ENCODE measurements around the gene BMP5. TPM values are rescaled to one million over a fixed set of nuclear protein-coding genes. Genes with fewer than 3 reads are reported as not detected.

Gene BMP5
- total RNA-seq, 2 experiments from 2014 or later, result not detected

- no peak overlapping the region for H3K27ac Mint-ChIP-seq
- peaks cover 4% of the 10 kb centered on the region for H3K9me3 Mint-ChIP-seq
- no peak for DNase-seq
- H3K36me3 Mint-ChIP-seq (ENCODE audit: low read depth), result no peaks in the 10 kb centered on the region
- CTCF ChIA-PET, result no interaction called here
- H3K27me3 Mint-ChIP-seq (ENCODE audit: low read depth), result no peaks in the 10 kb centered on the region
- intact Hi-C loops (cut with micrococcal nuclease), result no loop called here
- no peaks in the 10 kb centered on the region for H3K4me1 Mint-ChIP-seq (ENCODE audit: low read depth)
- H3K4me3 Mint-ChIP-seq, result no peak overlapping the region
These were observed 49.9 kb downstream of the BMP5 start for GRCh38 chr6:55825402-55826051.

DNA sequence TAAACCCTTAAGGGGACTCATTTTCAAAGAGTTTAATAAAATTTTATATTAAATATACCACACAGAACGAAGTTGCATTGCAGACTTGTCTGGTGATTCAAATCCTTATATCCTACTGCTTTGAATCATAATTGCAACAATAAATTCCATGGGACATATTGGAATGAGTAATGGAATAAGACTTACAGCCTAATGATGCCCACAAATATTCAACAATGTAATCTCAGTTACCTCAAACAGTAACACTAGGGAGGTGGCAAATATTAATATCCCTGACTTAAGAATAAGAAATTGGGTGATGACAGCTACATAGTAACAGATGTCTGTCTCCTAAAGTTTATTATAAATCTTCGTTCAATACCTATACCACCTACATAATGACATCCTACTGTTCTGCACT lies 52.6 kb downstream of the BMP5 start:
- Mint-ChIP-seq H3K9me3 (peaks cover 5% of the 10 kb centered on the region), H3K4me3 (no peak overlapping the region), H3K4me1 (ENCODE audit: low read depth) (no peaks in the 10 kb centered on the region), H3K36me3 (ENCODE audit: low read depth) (no peaks in the 10 kb centered on the region), H3K27me3 (ENCODE audit: low read depth) (no peaks in the 10 kb centered on the region), H3K27ac (no peak overlapping the region)
- DNase-seq, result no peak
- CTCF ChIA-PET, result no interaction called here
- intact Hi-C loops (cut with micrococcal nuclease), result no loop called here

DNA sequence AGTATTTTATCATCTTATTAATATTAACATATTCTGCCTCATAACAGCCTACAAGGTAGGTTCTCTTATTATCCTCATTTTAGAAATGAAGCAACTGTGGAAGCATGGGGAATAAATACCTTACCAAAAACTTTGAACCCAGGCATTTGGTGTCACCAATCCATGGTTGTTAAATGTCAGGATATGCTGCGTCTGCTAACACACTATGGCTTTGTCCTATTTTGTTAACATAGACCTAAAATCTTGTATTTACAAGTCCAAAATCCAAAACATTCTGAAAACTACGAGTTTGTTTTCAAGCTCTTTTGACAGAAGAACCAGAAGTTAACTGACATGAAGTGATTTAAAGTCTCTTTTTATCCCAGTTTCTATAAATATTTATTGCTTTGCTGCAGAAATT lies 53.4 kb downstream of the BMP5 start:
- Mint-ChIP-seq H3K27ac (no peak overlapping the region), H3K4me1 (ENCODE audit: low read depth) (no peaks in the 10 kb centered on the region), H3K27me3 (ENCODE audit: low read depth) (no peaks in the 10 kb centered on the region), H3K9me3 (peaks cover 5% of the 10 kb centered on the region), H3K36me3 (ENCODE audit: low read depth) (no peaks in the 10 kb centered on the region), H3K4me3 (no peak overlapping the region)
- intact Hi-C loops (cut with micrococcal nuclease), result no loop called here
- CTCF ChIA-PET, result no interaction called here
- no peak for DNase-seq

DNA sequence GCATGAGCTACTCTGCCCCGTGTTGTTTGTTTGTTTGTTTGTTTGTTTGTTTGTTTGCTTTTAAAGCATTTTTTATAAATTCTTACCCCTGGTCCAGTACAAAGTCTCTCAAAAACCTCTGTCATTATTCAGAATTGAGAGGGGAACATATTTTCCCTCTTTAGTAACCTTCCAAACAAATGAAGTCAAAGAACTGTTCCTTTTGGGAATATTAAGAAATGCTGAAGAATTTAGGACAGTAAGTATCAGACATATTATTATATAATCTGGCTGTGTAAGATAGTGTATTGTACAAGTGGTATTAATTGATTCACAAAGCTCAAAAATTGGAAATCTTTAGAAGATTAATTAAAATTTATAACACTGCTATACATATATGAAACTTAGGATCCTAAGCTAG lies 54.7 kb downstream of the BMP5 start:
- no peaks in the 10 kb centered on the region for H3K4me1 Mint-ChIP-seq (ENCODE audit: low read depth)
- intact Hi-C loops (cut with micrococcal nuclease), result no loop called here
- CTCF ChIA-PET, result no interaction called here
- peaks cover 3% of the 10 kb centered on the region for H3K9me3 Mint-ChIP-seq
- H3K36me3 Mint-ChIP-seq (ENCODE audit: low read depth), result no peaks in the 10 kb centered on the region
- no peak overlapping the region for H3K4me3 Mint-ChIP-seq
- no peak overlapping the region for H3K27ac Mint-ChIP-seq
- no peak for DNase-seq
- H3K27me3 Mint-ChIP-seq (ENCODE audit: low read depth), result no peaks in the 10 kb centered on the region

DNA sequence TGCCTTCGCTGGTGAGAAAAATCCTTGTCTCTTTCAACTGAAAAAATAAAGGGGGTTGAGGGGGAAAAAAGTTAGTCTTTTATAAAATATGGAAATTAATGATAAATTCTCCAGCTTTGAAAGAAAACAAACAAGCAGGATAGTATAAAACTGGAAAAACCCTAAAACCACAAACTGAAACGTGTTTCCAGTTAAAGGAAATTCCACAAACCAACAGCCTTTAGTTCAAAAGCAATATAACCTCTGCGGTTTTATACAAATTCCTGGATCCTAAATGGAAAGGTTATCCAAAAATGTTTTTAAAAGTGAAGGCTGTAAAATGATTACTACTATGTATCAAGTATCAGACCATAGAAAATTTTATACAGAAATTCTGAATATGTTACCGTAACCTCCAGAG lies 55.6 kb downstream of the BMP5 start:
- Mint-ChIP-seq H3K27ac (no peak overlapping the region), H3K4me3 (no peak overlapping the region), H3K4me1 (ENCODE audit: low read depth) (no peaks in the 10 kb centered on the region), H3K27me3 (ENCODE audit: low read depth) (no peaks in the 10 kb centered on the region), H3K9me3 (peaks cover 3% of the 10 kb centered on the region), H3K36me3 (ENCODE audit: low read depth) (no peaks in the 10 kb centered on the region)
- intact Hi-C loops (cut with micrococcal nuclease), result no loop called here
- CTCF ChIA-PET, result no interaction called here
- DNase-seq, result no peak

- H3K27me3 Mint-ChIP-seq (ENCODE audit: low read depth), result no peaks in the 10 kb centered on the region
- DNase-seq, result no peak
These were observed 56.9 kb downstream of the BMP5 start for GRCh38 chr6:55818482-55818881.

GRCh38 chr6:55812509-55812908 lies 62.9 kb downstream of the BMP5 start:
- Mint-ChIP-seq H3K4me3 (no peak overlapping the region), H3K27me3 (ENCODE audit: low read depth) (no peaks in the 10 kb centered on the region), H3K9me3 (peaks cover 2% of the 10 kb centered on the region), H3K36me3 (ENCODE audit: low read depth) (no peaks in the 10 kb centered on the region), H3K27ac (no peak overlapping the region), H3K4me1 (ENCODE audit: low read depth) (no peaks in the 10 kb centered on the region)
- no peak for DNase-seq
- CTCF ChIA-PET, result no interaction called here
- intact Hi-C loops (cut with micrococcal nuclease), result no loop called here

More at GRCh38 chr6:55818482-55818881, 56.9 kb downstream of the BMP5 start:
- no peak overlapping the region for H3K4me3 Mint-ChIP-seq
- no peaks in the 10 kb centered on the region for H3K36me3 Mint-ChIP-seq (ENCODE audit: low read depth)
- peaks cover 3% of the 10 kb centered on the region for H3K9me3 Mint-ChIP-seq
- intact Hi-C loops (cut with micrococcal nuclease), result no loop called here
- H3K27ac Mint-ChIP-seq, result no peak overlapping the region
- H3K4me1 Mint-ChIP-seq (ENCODE audit: low read depth), result no peaks in the 10 kb centered on the region
- CTCF ChIA-PET, result no interaction called here

DNA sequence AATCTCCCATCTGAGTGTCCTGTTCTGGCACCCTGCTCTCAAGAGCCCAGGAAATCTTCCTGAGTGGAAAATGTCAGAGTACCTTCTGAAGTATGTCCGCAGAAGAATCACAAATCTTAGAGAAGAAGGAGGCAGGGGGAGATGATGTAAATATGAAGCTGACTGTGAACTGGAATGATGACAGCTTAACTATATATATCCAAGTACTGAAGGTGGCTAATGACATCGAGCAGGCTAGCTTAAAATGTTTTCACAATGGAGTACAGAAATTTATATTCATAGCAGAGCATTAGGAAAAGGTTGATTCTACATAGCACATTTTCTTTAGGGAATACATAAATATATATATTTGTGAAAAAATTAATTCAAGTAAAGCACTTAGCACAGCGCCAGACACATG lies 64.3 kb downstream of the BMP5 start:
- Mint-ChIP-seq H3K9me3 (no peaks in the 10 kb centered on the region), H3K4me1 (ENCODE audit: low read depth) (no peaks in the 10 kb centered on the region), H3K4me3 (no peak overlapping the region), H3K36me3 (ENCODE audit: low read depth) (no peaks in the 10 kb centered on the region), H3K27me3 (ENCODE audit: low read depth) (no peaks in the 10 kb centered on the region), H3K27ac (no peak overlapping the region)
- intact Hi-C loops (cut with micrococcal nuclease), result no loop called here
- CTCF ChIA-PET, result no interaction called here
- DNase-seq, result no peak

GRCh38 chr6:55802259-55802658 lies 73.1 kb downstream of the BMP5 start:
- H3K27me3 Mint-ChIP-seq (ENCODE audit: low read depth), result no peaks in the 10 kb centered on the region
- DNase-seq, result no peak
- CTCF ChIA-PET, result no interaction called here
- no peak overlapping the region for H3K27ac Mint-ChIP-seq
- no peaks in the 10 kb centered on the region for H3K4me1 Mint-ChIP-seq (ENCODE audit: low read depth)
- H3K9me3 Mint-ChIP-seq, result peaks cover 8% of the 10 kb centered on the region
- intact Hi-C loops (cut with micrococcal nuclease), result no loop called here
- no peaks in the 10 kb centered on the region for H3K36me3 Mint-ChIP-seq (ENCODE audit: low read depth)
- no peak overlapping the region for H3K4me3 Mint-ChIP-seq

DNA sequence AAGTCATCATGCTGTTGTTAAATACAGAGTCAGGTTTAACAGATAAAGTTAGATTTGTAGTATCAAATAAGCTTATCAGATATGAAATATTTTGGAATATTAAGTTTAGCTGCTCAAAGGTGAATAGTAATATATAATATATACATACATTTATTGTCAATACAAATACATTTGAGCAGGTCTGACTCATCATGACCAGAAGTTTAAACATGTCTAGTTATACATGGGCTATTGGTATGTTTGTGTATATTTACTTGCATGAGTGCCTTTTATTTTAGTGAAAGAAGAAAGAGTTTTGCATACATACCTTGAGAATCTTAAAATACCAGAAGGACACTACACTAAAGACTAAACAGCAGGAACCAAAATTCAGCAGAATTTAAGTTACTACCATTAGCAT lies 76.8 kb downstream of the BMP5 start:
- Mint-ChIP-seq H3K4me1 (ENCODE audit: low read depth) (no peaks in the 10 kb centered on the region), H3K36me3 (ENCODE audit: low read depth) (no peaks in the 10 kb centered on the region), H3K27ac (no peak overlapping the region), H3K27me3 (ENCODE audit: low read depth) (no peaks in the 10 kb centered on the region), H3K4me3 (no peak overlapping the region), H3K9me3 (peaks cover 4% of the 10 kb centered on the region)
- no peak for DNase-seq
- intact Hi-C loops (cut with micrococcal nuclease), result no loop called here
- CTCF ChIA-PET, result no interaction called here

GRCh38 chr6:55794136-55794812 lies 81.1 kb downstream of the BMP5 start:
- H3K4me3 Mint-ChIP-seq, result no peak overlapping the region
- no peak for DNase-seq
- no peak overlapping the region for H3K27ac Mint-ChIP-seq
- intact Hi-C loops (cut with micrococcal nuclease), result no loop called here
- H3K4me1 Mint-ChIP-seq (ENCODE audit: low read depth), result no peaks in the 10 kb centered on the region
- H3K36me3 Mint-ChIP-seq (ENCODE audit: low read depth), result no peaks in the 10 kb centered on the region
- CTCF ChIA-PET, result no interaction called here
- H3K9me3 Mint-ChIP-seq, result peaks cover 4% of the 10 kb centered on the region
- H3K27me3 Mint-ChIP-seq (ENCODE audit: low read depth), result no peaks in the 10 kb centered on the region

DNA sequence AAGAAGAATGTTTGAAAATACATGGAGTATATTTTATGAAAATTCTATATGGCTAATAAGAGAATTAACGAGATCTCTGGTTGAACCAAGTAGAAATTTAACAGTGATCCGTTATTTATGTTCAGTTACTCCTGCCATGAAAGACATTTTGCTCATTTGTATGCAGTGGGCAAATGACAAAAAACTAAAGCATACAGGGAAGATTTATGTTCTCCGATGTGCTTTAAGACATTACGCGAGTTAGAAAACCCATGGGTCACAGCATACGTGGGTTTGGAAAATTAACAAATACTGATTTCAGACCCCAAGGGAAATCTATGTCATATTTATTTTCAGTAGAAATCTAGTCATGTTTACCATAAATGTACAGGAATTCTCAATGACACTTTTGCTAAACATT lies 90.1 kb downstream of the BMP5 start:
- no peak overlapping the region for H3K27ac Mint-ChIP-seq
- H3K4me1 Mint-ChIP-seq (ENCODE audit: low read depth), result no peaks in the 10 kb centered on the region
- DNase-seq, result no peak
- CTCF ChIA-PET, result no interaction called here
- H3K9me3 Mint-ChIP-seq, result peaks cover 2% of the 10 kb centered on the region
- intact Hi-C loops (cut with micrococcal nuclease), result no loop called here
- H3K4me3 Mint-ChIP-seq, result no peak overlapping the region
- H3K27me3 Mint-ChIP-seq (ENCODE audit: low read depth), result no peaks in the 10 kb centered on the region
- no peaks in the 10 kb centered on the region for H3K36me3 Mint-ChIP-seq (ENCODE audit: low read depth)

DNA sequence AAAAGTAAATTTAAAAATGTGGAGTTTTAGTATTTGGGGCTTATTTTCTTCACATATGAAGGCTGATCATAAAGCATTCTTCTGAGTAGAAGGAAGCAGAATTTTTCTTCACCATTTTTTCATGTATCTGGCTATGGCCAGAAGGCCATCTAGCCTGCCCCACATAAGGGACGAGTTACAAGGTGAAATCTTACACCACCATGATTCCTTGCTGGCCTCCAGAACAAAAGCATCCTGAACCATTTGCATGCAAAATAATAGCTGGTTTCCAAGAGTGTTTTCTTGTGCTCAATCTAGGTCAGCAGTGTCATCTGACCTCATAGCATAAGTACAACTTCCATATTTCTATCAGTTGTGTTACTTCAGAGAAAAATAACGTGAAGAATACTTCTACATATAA lies 93.1 kb downstream of the BMP5 start:
- H3K9me3 Mint-ChIP-seq, result peaks cover 2% of the 10 kb centered on the region
- H3K4me3 Mint-ChIP-seq, result no peak overlapping the region
- H3K36me3 Mint-ChIP-seq (ENCODE audit: low read depth), result no peaks in the 10 kb centered on the region
- no peaks in the 10 kb centered on the region for H3K4me1 Mint-ChIP-seq (ENCODE audit: low read depth)
- CTCF ChIA-PET, result no interaction called here
- no peak overlapping the region for H3K27ac Mint-ChIP-seq
- intact Hi-C loops (cut with micrococcal nuclease), result no loop called here
- no peak for DNase-seq
- H3K27me3 Mint-ChIP-seq (ENCODE audit: low read depth), result no peaks in the 10 kb centered on the region
